OCI-LY7 (cell line): ENCODE measurements around the gene SARDH. TPM values are rescaled to one million over a fixed set of nuclear protein-coding genes. Genes with fewer than 3 reads are reported as not detected.

Experiments
- BruUV-seq: library from RNA; stranded (reverse); fragments of 400-500 nt; replicated peaks from 2 replicates; lab custom pipeline; 2021; lab: Mats Ljungman, UMichigan
- CTCF ChIA-PET: fragments of 300-600 bp; sonication (Branson Sonifier 250); formaldehyde crosslinking; loops from one replicate; lab custom pipeline; 2022; ENCODE audit warnings: antibody characterized with exemption; ENCODE audit not compliant: unreplicated experiment; lab: Charles Lee
- POLR2A ChIA-PET: fragments of 300-600 bp; sonication (Branson Sonifier 250); formaldehyde crosslinking; loops from one replicate; lab custom pipeline; 2022; ENCODE audit warnings: antibody characterized with exemption; lab: Charles Lee
- DNase-seq: peaks from one replicate; pipeline ENCODE4 v3.0.0-alpha.2; 2015; ENCODE audit warnings: low spot score
- H2AFZ ChIP-seq: fragments of 200-600 bp; sonication (generic), shearing (Covaris generic); 2 replicates; pipeline ENCODE4 v1.6.1; 2014; ENCODE audit warnings: mild to moderate bottlenecking, antibody characterized with exemption, low read length, moderate library complexity
- H3K27ac ChIP-seq: fragments of 200-600 bp; sonication (generic); 2 replicates; pipeline ENCODE4 v1.5.1; 2014; ENCODE audit warnings: mixed run types, low read depth, mild to moderate bottlenecking, moderate library complexity, low read length, inconsistent platforms; ENCODE audit not compliant: poor library complexity, severe bottlenecking
- H3K36me3 ChIP-seq: fragments of 200-600 bp; sonication (generic); 2 replicates; pipeline ENCODE4 v1.6.1; 2014; ENCODE audit warnings: mild to moderate bottlenecking, antibody characterized with exemption, low read length, moderate library complexity, mixed read lengths; ENCODE audit not compliant: insufficient read depth
- H3K4me1 ChIP-seq: fragments of 200-600 bp; sonication (generic); 2 replicates; pipeline ENCODE4 v1.5.1; 2014; ENCODE audit warnings: mild to moderate bottlenecking, low read length; ENCODE audit not compliant: insufficient read depth, poor library complexity, severe bottlenecking
- H3K4me2 ChIP-seq: fragments of 200-600 bp; sonication (generic); 2 replicates; pipeline ENCODE4 v1.6.1; 2014; ENCODE audit warnings: mild to moderate bottlenecking, low read length
- H3K4me3 ChIP-seq: fragments of 200-600 bp; sonication (generic); 2 replicates; pipeline ENCODE4 v1.5.1; 2014; ENCODE audit warnings: mild to moderate bottlenecking, low read depth, low read length; ENCODE audit not compliant: poor library complexity, severe bottlenecking
- H3K79me2 ChIP-seq: fragments of 200-600 bp; sonication (generic); 2 replicates; pipeline ENCODE4 v1.6.1; 2016; ENCODE audit warnings: low read depth, mild to moderate bottlenecking, low read length, moderate library complexity, mixed read lengths; ENCODE audit not compliant: insufficient read depth
- H3K9me2 ChIP-seq: fragments of 200-600 bp; sonication (generic); 2 replicates; pipeline ENCODE4 v1.6.1; 2016; ENCODE audit warnings: mild to moderate bottlenecking, low read length, mixed read lengths; ENCODE audit not compliant: insufficient read depth
- H3K9me3 ChIP-seq: fragments of 200-600 bp; sonication (generic); 2 replicates; pipeline ENCODE4 v1.6.1; 2014; ENCODE audit warnings: mild to moderate bottlenecking, mixed run types, low read length, mixed read lengths
- H4K20me1 ChIP-seq: fragments of 200-600 bp; sonication (generic); 2 replicates; pipeline ENCODE4 v1.6.1; 2014; ENCODE audit warnings: mild to moderate bottlenecking, antibody characterized with exemption, low read length, moderate library complexity, mixed read lengths; ENCODE audit not compliant: insufficient read depth
- CTCF ChIP-seq: fragments of 200-600 bp; sonication (generic); conservative IDR thresholded peaks from 2 replicates; pipeline ENCODE4 v1.5.1; 2014; ENCODE audit warnings: mild to moderate bottlenecking, antibody characterized with exemption, low read length, moderate library complexity, mixed read lengths
- EZH2phosphoT487 ChIP-seq: fragments of 200-600 bp; sonication (generic); IDR thresholded peaks from 2 replicates; pipeline ENCODE4 v1.6.1; 2018; ENCODE audit warnings: low read depth, borderline replicate concordance, mild to moderate bottlenecking, mixed run types, antibody characterized with exemption, low read length, moderate library complexity, mixed read lengths
- intact Hi-C: fragments of 100-400 bp; cut with micrococcal nuclease; formaldehyde crosslinking; loops from one replicate; pipeline ENCODE4 v1.10.0; 2022; ENCODE audit not compliant: unreplicated experiment
- total RNA-seq, 2 experiments: library from RNA; depleted of rRNA in 1 of 2; stranded (reverse); fragments of >200 nt in 1 of 2; shearing (Covaris generic) in 1 of 2; gene quantifications; 2 replicates each; pipeline ENCODE4 v1.2.3, GENCODE V29; 2014 to 2022

Gene SARDH
- total RNA-seq, 2 experiments from 2014 or later: 42.8 to 60.8 TPM

- H3K4me1 ChIP-seq: peaks cover 40% of the 10 kb centered on the region
- no peaks in the 10 kb centered on the region for H3K9me3 ChIP-seq
- H3K4me2 ChIP-seq: peak overlapping the region; percentile 79
- peak overlapping the region; percentile 48 for H3K4me3 ChIP-seq
- no TSS peak for BruUV-seq
- DNase-seq: no peak
- intact Hi-C loops: no loop called here
- no peaks in the 10 kb centered on the region for H3K79me2 ChIP-seq
- TF ChIP-seq EZH2phosphoT487: no peak
- no peak for TF ChIP-seq CTCF
- POLR2A ChIA-PET: interaction anchor here (0.6 to 0.7 kb wide), 3 partner anchors 29 to 73 kb away, joined by 3 read pairs; no protein-coding TSS in a partner anchor
- H3K9me2 ChIP-seq: no peaks in the 10 kb centered on the region
- CTCF ChIA-PET: interaction anchor here (1.0 to 1.2 kb wide), 2 partner anchors 9 to 207 kb away, joined by 3 to 4 read pairs; no protein-coding TSS in a partner anchor
- H4K20me1 ChIP-seq: no peaks in the 10 kb centered on the region
- H2AFZ ChIP-seq: no peak overlapping the region; the same call in 1 of the 2 replicates
- peak overlapping the region; percentile 55 for H3K27ac ChIP-seq
- peaks cover 2% of the 10 kb centered on the region; the same call in 1 of the 2 replicates for H3K36me3 ChIP-seq
Observed at GRCh38 chr9:133786907-133787753, 49.0 kb upstream of the SARDH start.

GRCh38 chr9:133786371-133786753, 48.2 kb upstream of the SARDH start:
- Histone ChIP-seq H3K79me2 (no peaks in the 10 kb centered on the region), H3K9me2 (no peaks in the 10 kb centered on the region), H2AFZ (no peak overlapping the region; the same call in 1 of the 2 replicates), H3K4me2 (peak overlapping the region; percentile 79), H3K27ac (peak overlapping the region; percentile 55), H3K4me1 (peaks cover 40% of the 10 kb centered on the region), H3K4me3 (peak overlapping the region; percentile 48), H3K36me3 (peaks cover 1% of the 10 kb centered on the region; the same call in 1 of the 2 replicates), H4K20me1 (no peaks in the 10 kb centered on the region), H3K9me3 (no peaks in the 10 kb centered on the region)
- TF ChIP-seq EZH2phosphoT487: no peak
- TF ChIP-seq CTCF: no peak
- ChIA-PET POLR2A (interaction anchor here (0.6 to 0.7 kb wide), 2 partner anchors 51 to 327 kb away, joined by 3 read pairs; partner anchors contain the start of gene CACFD1), CTCF (interaction anchor here (1.0 kb wide), 1 partner anchor 208 kb away, joined by 4 read pairs; no protein-coding TSS in a partner anchor)
- intact Hi-C loops: no loop called here
- peak; percentile 70 for DNase-seq
- no TSS peak for BruUV-seq
